HG02885 (cell line): ENCODE results near the gene ROR1.

Experiments
- ATAC-seq: cut with Tn5 transposase; IDR thresholded peaks from one replicate; pipeline ENCODE4 v1.9.1; 2021; ENCODE audit warnings: mild to moderate bottlenecking; ENCODE audit not compliant: unreplicated experiment, poor library complexity

Gene ROR1

GRCh38 chr1:63983391-63984256 lies 209.8 kb downstream of the ROR1 start:
- no peak for ATAC-seq

DNA sequence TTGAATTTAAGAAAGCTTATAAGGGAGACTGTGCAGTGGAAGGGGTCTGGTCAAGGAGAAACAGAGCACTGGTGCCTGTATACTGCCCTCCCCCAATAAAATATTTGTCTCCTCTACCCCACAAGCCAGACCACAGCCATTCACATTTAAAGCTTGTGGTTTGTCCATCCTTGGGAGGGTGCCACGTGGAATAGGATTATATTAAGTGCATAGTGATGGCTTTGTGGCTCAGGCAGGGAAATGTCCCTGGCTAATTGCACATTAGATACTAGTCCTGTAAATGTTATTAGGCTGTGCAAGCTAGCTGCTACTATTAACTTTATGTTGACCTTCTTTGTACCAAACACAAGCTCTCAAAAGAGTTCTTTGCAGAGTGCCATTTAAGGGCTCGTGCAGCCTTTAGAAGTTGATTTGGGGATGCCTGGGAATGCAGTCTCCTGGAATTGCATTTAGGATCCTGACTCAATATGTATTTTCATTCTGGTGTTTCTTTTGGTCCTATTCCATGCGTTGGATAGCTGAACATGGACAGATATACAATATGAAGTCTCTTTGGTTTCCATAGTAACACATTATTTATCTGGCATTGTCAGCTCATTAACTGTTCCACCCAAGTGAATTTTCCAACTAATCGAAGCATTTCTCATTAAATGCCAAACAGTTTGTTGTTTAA lies 210.6 kb downstream of the ROR1 start:
- no peak for ATAC-seq

GRCh38 chr1:63984930-63985290 lies 211.1 kb downstream of the ROR1 start:
- ATAC-seq, result no peak

DNA sequence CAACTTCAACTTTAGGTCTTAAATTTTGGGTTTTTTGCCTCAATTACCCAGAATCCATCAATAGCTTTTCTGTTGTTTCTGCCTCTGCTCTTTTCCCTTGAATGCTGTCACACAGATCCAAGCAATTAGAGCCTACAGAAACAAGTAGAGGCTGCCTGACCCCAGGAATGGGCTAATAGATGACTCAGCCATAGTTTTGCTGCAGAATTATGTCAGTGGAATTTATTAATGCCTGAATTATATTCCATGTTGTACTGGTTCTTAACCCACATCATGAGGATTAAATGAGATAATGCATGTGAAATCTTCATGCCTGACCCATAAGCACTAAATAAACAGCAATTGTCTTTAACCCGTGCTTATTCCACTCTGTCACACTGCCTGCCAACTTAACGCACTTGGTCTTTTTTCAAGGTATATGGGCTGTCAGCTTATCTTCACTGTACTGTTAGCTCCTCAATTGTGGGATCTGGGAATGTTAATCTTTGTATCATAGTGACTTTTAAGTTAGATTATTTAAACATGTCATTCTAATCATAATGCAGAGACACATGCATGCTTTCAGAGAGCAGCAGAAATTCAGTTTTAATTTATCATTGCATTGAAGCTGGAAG lies 213.3 kb downstream of the ROR1 start:
- ATAC-seq, result no peak

- no peak for ATAC-seq
These were observed 213.8 kb downstream of the ROR1 start for GRCh38 chr1:63987628-63988024.

- ATAC-seq, result no peak
These were observed 215.1 kb downstream of the ROR1 start for GRCh38 chr1:63988941-63989340.

GRCh38 chr1:63991685-63992084 lies 217.9 kb downstream of the ROR1 start:
- no peak for ATAC-seq

DNA sequence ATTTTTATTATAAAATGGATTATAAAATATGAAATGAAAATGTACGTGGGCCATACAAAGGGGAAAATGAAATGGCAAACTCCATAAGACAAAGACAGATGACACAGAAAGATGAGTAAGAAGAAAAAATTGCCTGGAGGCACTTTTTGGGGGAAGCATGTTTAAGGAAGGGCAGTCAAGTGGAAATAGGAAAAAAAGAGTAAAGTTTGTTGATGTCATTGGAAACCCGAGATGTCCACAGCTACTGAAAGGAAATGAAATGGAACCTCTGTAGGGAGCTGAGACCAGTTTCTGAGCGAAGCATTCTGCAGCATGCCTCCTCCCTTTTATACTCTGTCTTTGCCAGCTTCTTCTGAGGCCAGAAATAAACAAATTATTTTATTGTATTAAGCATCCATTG lies 226.2 kb downstream of the ROR1 start:
- no peak for ATAC-seq

GRCh38 chr1:64001038-64001437 lies 227.2 kb downstream of the ROR1 start:
- ATAC-seq, result no peak

DNA sequence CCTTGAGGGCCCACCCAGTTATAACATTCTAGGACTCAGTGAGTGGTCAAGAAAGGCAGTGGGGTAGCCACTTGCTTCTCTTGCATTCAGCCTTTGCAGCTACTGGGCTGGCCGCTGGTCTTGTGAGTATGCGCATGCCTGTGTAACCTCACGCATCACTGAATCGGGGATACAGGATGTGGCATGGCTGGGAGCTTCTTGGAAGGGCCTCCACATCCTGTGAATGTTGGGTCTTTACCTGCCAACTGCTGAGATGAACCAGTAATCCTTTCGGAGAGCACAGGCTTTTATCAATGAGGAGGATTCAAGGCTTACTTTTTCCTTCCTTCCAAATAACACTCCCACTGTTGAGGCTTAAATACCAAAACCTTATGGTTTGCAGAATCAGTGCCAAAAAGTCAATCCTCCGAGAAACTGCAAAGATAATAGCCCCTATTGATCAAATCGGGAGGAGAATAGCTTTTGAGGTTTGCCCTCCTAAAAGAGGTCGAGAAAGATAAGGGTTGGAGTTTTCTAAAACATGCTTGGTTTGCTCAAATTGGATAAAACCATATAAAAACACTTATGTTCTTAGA lies 230.7 kb downstream of the ROR1 start:
- no peak for ATAC-seq

- no peak for ATAC-seq
These were observed 232.0 kb downstream of the ROR1 start for GRCh38 chr1:64005801-64006200.

DNA sequence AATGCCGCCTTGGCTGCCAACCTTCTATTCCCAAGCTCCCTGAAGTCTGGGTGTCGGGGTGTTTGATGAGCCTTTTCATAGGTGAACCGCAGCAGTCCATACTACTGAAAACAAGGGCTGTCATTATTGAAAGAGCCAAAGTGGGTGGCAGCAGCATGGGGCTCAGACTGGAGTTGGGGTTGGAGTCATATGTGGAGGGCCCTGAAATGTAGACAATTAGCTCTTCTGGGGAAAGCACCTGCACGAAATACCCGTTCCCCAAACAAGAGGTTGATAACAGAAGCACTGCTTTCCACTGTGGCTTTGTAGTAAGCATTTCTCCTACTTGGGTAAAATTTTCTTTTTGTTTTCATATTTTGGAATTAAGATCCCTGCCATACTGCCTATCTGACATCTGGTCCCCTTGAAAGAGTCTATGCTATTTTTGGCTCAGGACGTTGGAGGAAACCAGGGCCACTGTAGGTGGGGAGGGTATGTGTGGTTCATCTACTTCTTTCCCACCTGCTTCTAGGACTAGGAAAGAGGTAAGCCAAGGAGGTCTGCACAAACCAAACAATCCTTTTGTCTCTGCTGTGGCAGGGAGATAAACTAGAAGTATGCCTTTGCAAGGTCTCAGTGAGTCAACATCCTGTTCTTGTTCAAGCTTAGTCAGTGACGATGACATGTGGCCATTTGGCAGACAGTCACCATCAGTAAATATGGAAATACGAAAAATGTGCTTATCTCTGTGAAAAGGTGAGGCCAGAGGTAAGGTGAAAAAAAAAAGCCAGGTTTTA lies 232.6 kb downstream of the ROR1 start:
- no peak for ATAC-seq

DNA sequence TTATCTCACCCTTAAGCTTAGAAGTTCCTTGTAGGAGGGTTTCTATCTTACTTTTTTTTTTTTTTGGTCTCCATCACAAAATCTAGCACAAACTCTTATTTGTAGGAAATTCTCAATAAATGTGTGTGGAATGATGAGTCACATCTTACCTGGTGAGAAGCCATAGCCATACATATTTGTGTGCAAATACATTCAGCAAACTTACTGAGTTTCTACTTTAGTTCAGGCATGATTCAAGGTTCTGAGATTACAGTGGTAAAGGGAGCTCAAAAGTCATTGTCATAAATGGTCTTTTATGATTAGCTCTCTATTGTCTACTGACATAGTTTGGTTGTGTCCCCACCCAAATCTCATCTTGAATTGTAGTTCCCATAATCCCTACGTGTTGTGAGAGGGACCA lies 236.5 kb downstream of the ROR1 start:
- ATAC-seq, result no peak

DNA sequence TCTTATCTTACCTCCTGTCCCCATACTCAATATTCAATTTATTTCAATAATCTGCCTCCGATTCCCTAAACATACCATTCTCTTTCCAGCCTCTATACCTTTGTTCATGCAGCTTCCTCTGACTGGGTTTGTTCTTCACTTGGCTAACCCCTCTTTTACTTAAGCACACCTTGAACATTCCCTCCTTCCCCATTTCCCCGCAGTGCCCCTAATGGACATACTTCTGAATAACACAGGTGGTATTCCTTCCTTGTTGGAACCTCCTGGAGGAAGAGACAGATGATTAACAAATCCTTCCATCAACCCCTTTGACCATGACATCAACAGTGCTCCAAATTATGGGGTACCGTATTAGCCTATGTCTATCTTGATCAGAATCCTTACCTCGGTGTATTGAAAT lies 239.6 kb downstream of the ROR1 start:
- ATAC-seq, result no peak

DNA sequence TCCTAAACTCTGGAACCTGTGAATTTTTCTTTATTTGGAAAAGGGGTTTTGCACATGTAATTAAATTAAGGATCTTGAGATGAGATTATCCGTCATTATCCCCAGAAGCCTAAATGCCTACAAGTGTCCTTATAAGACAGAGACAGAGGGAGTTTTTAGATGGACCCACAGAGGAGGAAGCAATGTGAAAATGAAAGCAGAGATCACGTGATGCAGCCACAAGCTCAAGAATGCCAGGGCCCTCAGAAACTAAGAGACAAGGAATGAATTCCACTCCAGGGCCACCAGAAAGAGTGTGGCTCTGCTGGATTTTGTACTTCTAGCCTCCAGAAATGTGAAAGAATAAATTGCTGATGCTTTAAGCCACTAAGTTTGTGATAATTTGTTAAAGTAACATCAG lies 246.0 kb downstream of the ROR1 start:
- ATAC-seq, result peak; percentile 60

DNA sequence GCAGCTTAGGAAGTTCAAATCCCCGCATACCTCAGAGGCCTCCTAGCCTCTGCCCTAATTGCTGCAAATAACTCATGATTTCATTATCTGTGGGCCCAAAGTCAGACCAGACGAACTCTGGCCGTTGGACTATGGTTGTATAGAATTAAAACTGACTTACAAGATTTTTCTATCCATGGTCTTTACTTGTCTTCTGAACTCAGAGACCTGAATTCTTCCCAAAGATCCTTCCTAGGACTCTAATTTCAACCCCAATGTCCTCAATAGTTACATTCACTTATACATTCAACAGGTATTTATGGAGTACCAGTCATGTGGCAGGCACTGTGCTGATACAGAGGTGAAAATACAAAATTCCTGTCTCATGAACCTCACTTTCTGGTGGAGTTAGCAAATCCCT lies 247.2 kb downstream of the ROR1 start:
- ATAC-seq, result no peak

GRCh38 chr1:64025051-64025450 lies 251.2 kb downstream of the ROR1 start:
- ATAC-seq, result no peak

- no peak for ATAC-seq
These were observed 255.2 kb downstream of the ROR1 start for GRCh38 chr1:64029037-64029436.

GRCh38 chr1:64030411-64030810 lies 256.6 kb downstream of the ROR1 start:
- ATAC-seq, result no peak

GRCh38 chr1:64031236-64031635 lies 257.4 kb downstream of the ROR1 start:
- no peak for ATAC-seq
